ENCODE data around the gene RPL7L1. TPM values are rescaled to one million over a fixed set of nuclear protein-coding genes. Genes with fewer than 3 reads are reported as not detected.
"Not testable (repeated sequence)": the region's sequence is repeated elsewhere in the genome, so short reads cannot be mapped to it uniquely, and the experiment has no call there.

RPL7L1 gene
- total RNA-seq, 2 experiments from 2014 or later: 71.4 to 74.2 TPM

DNA sequence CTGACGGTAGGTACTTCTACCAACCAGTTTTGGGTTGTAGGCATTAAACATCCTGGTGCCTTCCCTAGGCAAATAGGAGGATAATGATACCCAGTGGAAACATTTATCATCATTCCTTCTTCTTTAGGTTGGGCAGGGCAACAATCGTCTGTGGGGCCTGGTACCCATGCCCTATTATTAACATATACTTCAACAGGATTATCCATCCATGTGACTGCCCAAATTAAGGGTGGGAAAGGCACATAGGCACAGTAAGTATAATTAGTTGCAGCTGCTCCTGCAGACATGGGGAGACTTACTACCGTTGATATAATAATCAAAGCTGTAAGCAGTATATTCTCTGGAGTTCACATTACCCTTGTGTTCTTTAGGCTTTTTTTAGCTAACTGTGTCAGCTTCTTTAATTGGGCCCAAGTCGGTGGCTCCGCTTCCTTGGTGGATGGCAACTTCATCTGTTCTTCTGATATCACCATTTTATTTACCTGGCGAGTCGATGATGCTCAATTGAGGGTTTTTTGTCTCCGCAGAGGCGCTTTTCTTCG is 16.8 kb downstream of the RPL7L1 start:
- H3K4me3 Mint-ChIP-seq: no peak overlapping the region
- H3K4me1 Mint-ChIP-seq: peaks cover 4% of the 10 kb centered on the region
- H3K27ac Mint-ChIP-seq: no peak overlapping the region
- H3K27me3 Mint-ChIP-seq: peaks cover 2% of the 10 kb centered on the region
- H3K9me3 Mint-ChIP-seq: no peaks in the 10 kb centered on the region
- CTCF ChIA-PET: interaction anchor here (1.3 kb wide), 1 partner anchor 224 kb away, joined by 3 read pairs; no protein-coding TSS in a partner anchor
- no peaks in the 10 kb centered on the region for H3K36me3 Mint-ChIP-seq (ENCODE audit: low read depth)
- POLR2A ChIA-PET: interaction anchor here (1.5 kb wide), 1 partner anchor 33 kb away, joined by 3 read pairs; the partner anchor contains the start of gene CNPY3
- DNase-seq: no peak

DNA sequence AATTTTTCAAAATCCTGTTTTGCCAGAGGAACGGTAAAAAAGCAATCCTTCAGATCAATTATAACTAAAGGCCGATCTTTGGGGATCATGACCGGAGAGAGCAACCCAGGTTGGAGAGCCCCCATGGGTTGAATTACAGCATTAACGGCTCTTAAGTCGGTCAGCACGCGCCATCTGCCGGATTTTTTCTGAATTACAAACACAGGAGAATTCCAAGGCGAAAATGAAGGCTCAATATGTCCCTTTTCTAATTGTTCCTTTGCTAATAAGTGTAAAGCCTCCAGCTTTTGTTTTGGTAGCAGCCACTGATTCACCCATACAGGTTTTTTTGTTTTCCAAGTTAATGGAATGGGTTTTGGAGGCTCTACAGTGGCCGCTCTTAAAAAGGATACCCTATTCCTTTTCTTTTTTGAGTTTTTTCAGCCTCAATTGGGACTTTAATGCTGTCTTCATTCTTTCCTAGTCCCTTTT is 19.5 kb downstream of the RPL7L1 start:
- no peaks in the 10 kb centered on the region for H3K9me3 Mint-ChIP-seq
- peaks cover 2% of the 10 kb centered on the region for H3K27me3 Mint-ChIP-seq
- H3K4me3 Mint-ChIP-seq: no peak overlapping the region
- CTCF ChIA-PET: interaction anchor here (1.1 to 1.4 kb wide), 3 partner anchors 150 to 236 kb away, joined by 3 to 5 read pairs (median 4); partner anchors contain the start of gene TBCC
- H3K4me1 Mint-ChIP-seq: peaks cover 13% of the 10 kb centered on the region
- DNase-seq: peak; percentile 70
- H3K27ac Mint-ChIP-seq: no peak overlapping the region
- H3K36me3 Mint-ChIP-seq (ENCODE audit: low read depth): no peaks in the 10 kb centered on the region
- POLR2A ChIA-PET: no interaction called here

DNA sequence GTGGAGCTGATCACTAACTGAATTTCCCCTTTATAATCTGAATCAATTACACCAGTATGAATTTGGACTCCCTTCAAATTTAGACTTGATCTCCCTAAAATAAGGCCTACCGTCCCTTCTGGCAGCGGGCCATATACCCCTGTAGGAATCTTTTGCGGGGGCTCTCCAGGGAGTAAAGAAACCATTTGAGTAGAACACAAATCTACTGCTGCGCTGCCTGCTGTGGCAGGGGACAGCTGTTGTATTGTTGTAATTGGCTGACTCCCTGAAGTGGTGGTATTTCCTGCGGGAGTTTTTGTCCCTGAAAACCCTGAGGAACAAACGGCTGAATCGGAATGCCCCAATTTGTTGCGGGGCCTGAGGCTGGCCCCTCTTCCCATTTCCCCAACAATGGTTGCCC is 20.5 kb downstream of the RPL7L1 start:
- no peak overlapping the region for H3K4me3 Mint-ChIP-seq
- no peak for DNase-seq
- no peak overlapping the region for H3K27ac Mint-ChIP-seq
- H3K36me3 Mint-ChIP-seq (ENCODE audit: low read depth): no peaks in the 10 kb centered on the region
- ChIA-PET POLR2A (interaction anchor here (0.9 kb wide), 1 partner anchor 9 kb away, joined by 5 read pairs; a partner anchor contains a TSS), CTCF (interaction anchor here (1.1 to 2.3 kb wide), 5 partner anchors 8 to 243 kb away, joined by 3 to 13 read pairs (median 6); a partner anchor contains a TSS)
- H3K9me3 Mint-ChIP-seq: no peaks in the 10 kb centered on the region
- peaks cover 13% of the 10 kb centered on the region for H3K4me1 Mint-ChIP-seq
- H3K27me3 Mint-ChIP-seq: peaks cover 2% of the 10 kb centered on the region

DNA sequence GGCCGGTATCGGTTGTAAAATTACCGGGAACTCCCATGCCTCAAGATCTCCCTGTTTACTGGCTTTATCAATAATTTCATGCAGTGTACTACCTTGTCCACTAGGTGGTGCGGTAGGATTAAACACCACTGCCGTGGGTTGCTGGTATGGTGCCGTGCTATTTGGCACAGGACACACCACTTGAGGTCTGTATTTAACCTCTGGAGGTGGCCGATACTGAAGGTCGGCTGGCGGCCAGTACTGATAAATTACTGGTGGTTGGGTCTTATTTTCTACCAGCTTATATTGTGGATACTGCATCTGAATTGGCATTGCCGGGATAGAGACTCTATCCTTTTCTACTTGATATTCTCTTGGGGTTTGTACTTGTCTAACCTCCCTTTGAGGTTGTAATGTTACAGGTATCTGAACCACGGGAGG is 22.1 kb downstream of the RPL7L1 start:
- no peak overlapping the region for H3K4me3 Mint-ChIP-seq
- no peaks in the 10 kb centered on the region for H3K9me3 Mint-ChIP-seq
- POLR2A ChIA-PET: no interaction called here
- no peaks in the 10 kb centered on the region for H3K36me3 Mint-ChIP-seq (ENCODE audit: low read depth)
- CTCF ChIA-PET: interaction anchor here (0.6 to 2.3 kb wide), 12 partner anchors 10 to 354 kb away, joined by 3 to 13 read pairs (median 4); partner anchors contain the start of gene CUL7
- H3K4me1 Mint-ChIP-seq: peaks cover 13% of the 10 kb centered on the region
- H3K27ac Mint-ChIP-seq: no peak overlapping the region
- peaks cover 2% of the 10 kb centered on the region for H3K27me3 Mint-ChIP-seq
- DNase-seq: peak; percentile 74

DNA sequence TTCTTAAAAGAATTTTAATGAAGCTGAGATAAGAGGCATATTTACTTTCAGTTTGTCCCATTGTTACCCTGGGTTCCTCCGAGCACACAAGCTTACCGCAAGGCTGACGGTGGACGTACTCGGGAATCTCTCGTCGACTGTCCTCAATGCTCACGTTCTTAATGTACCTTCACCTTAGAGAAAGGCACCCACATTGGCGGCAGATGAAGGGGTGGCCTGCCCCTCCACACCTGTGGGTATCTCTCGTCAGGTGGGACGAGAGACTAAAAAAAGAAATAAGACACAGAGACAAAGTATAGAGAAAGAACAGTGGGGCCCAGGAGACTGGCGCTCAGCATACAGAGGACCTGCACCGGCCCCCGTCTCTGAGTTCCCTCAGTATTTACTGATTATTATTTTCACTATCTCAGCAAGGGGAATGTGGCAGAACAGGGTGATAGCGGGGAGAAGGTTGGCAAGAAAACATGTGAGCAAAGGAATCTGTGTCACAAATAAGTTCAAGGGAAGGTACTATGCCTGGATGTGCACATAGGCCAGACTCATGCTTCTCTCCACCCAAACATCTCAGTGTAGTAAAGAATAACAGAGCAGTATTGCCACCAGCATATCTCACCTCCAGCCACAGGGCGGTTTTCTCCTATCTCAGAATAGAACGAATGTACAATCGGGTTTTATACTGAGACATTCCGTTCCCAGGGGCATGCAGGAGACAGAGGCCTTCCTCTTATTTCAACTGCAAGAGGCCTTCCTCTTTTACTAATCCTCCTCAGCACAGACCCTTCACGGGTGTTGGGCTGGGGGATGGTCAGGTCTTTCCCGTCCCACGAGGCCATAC is 23.2 kb downstream of the RPL7L1 start:
- H3K27ac Mint-ChIP-seq; DNase-seq; H3K9me3 Mint-ChIP-seq; H3K4me3 Mint-ChIP-seq; POLR2A ChIA-PET; H3K27me3 Mint-ChIP-seq; H3K36me3 Mint-ChIP-seq (ENCODE audit: low read depth): not testable (repeated sequence)
- peaks cover 13% of the 10 kb centered on the region for H3K4me1 Mint-ChIP-seq
- CTCF ChIA-PET: interaction anchor here (0.6 to 2.3 kb wide), 5 partner anchors 11 to 355 kb away, joined by 3 to 12 read pairs (median 3); partner anchors contain the start of gene CUL7

DNA sequence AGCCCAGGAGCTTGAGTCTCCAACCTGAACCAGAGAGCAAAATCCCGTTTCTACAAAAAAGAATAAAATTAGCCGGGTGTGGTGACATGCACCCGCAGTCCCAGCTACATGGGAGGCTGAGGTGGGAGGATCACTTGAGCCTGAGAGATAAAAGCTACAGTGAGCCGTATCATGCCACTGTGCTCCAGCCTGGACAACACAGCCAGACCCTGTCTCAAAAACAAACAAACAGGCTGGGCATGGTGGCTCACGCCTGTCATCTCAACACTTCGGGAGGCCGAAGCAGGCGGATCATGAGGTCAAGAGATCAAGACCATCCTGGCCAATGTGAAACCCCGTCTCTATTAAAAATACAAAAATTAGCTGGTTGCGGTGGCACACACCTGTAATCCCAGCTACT is 25.1 kb downstream of the RPL7L1 start:
- peaks cover 10% of the 10 kb centered on the region for H3K4me1 Mint-ChIP-seq
- no peaks in the 10 kb centered on the region for H3K36me3 Mint-ChIP-seq (ENCODE audit: low read depth)
- no peak for DNase-seq
- H3K4me3 Mint-ChIP-seq: no peak overlapping the region
- ChIA-PET POLR2A (no interaction called here), CTCF (interaction anchor here (0.7 to 0.9 kb wide), 2 partner anchors 239 to 292 kb away, joined by 3 to 9 read pairs; no protein-coding TSS in a partner anchor)
- peaks cover 2% of the 10 kb centered on the region for H3K27me3 Mint-ChIP-seq
- no peaks in the 10 kb centered on the region for H3K9me3 Mint-ChIP-seq
- H3K27ac Mint-ChIP-seq: no peak overlapping the region

DNA sequence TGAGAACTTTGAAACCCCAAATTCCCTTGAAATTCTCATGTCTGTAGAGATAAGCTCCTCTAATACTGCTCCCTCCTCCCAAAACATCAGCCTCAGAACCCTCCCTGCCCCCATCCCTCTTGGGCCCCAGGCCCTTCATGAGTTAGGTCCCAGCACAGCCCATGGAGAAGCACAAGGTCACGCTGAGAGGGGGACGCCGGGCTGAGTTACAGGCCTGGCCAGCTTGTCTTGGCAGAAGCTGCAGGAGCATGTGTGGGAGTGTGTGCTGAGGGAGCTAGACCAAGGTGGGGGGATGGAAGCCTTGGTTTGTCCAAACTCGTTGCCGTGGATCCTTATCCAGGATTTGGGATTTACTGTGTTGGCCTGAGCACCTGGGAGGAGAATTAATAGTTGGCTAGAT is 27.9 kb downstream of the RPL7L1 start:
- Mint-ChIP-seq H3K4me3 (no peak overlapping the region), H3K27me3 (peaks cover 5% of the 10 kb centered on the region), H3K9me3 (no peaks in the 10 kb centered on the region), H3K4me1 (peaks cover 2% of the 10 kb centered on the region), H3K36me3 (ENCODE audit: low read depth) (no peaks in the 10 kb centered on the region), H3K27ac (no peak overlapping the region)
- CTCF ChIA-PET: interaction anchor here (1.7 kb wide), 1 partner anchor 236 kb away, joined by 11 read pairs; no protein-coding TSS in a partner anchor
- DNase-seq: no peak
- POLR2A ChIA-PET: no interaction called here

DNA sequence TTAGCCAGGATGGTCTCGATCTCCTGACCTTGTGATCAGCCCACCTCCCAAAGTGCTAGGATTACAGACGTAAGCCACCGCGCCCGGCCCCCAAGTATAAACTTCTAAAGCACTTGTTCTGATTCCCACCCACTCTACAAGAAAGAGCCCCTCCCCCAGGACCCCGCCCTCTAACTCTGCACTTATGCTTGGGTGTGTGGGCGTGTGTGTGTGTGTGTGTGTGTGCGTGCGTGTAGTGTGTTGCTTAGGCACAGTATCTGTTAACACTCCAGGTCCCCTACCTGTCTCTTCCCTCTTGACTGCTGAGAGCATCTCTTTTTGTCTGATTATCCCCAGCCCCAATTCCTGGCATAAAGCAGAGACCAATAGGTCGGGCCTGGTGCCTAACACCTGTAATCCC is 30.4 kb downstream of the RPL7L1 start:
- no peaks in the 10 kb centered on the region for H3K36me3 Mint-ChIP-seq (ENCODE audit: low read depth)
- H3K4me3 Mint-ChIP-seq: no peak overlapping the region
- peaks cover 2% of the 10 kb centered on the region for H3K4me1 Mint-ChIP-seq
- DNase-seq: no peak
- ChIA-PET CTCF (interaction anchor here (0.6 to 1.4 kb wide), 3 partner anchors 19 to 250 kb away, joined by 3 read pairs; partner anchors contain the start of gene RRP36), POLR2A (no interaction called here)
- H3K27me3 Mint-ChIP-seq: peaks cover 10% of the 10 kb centered on the region
- H3K9me3 Mint-ChIP-seq: no peaks in the 10 kb centered on the region
- no peak overlapping the region for H3K27ac Mint-ChIP-seq

DNA sequence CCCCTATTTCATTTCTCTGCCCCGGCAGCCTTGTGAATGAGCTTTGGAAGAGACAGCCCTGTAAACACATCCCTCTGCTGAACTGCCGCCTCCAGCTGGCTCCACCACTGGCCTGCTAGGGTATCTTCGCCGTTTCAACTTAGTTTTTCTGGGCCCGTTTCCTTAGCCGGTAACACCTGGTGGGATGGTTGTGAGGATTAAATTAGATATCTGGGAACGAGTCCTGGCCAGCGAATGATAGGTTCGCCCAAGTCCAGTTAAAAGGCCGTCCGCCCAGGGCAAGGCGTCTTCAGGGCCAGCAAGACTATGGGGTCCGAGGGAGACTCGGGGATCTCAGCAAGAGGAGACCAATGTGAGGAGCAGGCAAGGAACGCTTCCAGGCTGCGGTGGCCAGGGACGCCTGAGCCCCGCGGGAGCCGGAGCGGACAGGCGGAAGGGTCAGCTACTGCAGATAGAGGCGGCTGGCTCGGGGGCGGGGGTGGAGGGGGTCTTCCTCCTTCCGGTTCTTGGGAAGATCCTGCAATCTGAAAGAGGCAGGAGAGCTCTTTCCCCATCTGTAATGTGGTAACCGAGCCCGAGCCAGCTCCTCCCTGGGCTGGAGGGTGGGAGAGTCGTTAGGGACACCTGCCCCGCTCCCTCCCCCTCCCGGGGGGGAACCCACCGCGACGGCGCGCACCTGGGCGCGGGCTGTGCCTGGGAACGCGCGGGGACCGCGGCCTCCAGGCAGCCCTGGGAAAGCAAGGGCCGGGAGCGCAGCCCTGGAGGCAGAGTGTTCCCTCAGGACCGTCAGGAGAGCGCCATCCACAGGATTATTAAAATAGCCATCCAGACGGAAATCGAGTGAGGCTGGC is 32.0 kb downstream of the RPL7L1 start:
- ChIA-PET CTCF (interaction anchor here (1.3 to 1.4 kb wide), 2 partner anchors 17 to 232 kb away, joined by 3 to 4 read pairs; no protein-coding TSS in a partner anchor), POLR2A (no interaction called here)
- Mint-ChIP-seq H3K27me3 (peaks cover 15% of the 10 kb centered on the region), H3K36me3 (ENCODE audit: low read depth) (no peaks in the 10 kb centered on the region), H3K27ac (no peak overlapping the region), H3K4me1 (peaks cover 2% of the 10 kb centered on the region), H3K4me3 (no peak overlapping the region), H3K9me3 (no peaks in the 10 kb centered on the region)
- no peak for DNase-seq

DNA sequence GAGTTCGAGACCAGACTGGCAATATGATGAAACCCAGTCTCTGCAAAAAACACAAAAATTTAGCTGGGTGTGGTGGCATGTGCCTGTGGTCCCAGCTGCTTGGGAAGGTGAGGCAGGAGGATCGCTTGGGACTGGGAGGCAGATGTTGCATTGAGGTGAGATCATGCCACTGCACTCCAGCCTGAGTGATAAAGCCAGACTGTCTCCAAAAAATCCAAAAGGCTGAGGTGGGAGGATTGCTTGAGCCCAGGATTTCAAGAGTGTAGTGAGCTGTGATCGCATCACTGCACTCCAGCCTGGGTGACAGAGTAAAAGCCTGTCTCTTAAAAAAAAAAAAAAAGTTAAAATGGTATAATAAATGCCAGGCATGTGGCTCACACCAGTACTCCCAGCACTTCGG is 35.1 kb downstream of the RPL7L1 start:
- peaks cover 2% of the 10 kb centered on the region for H3K4me1 Mint-ChIP-seq
- H3K4me3 Mint-ChIP-seq: no peak overlapping the region
- no peak overlapping the region for H3K27ac Mint-ChIP-seq
- H3K36me3 Mint-ChIP-seq (ENCODE audit: low read depth): no peaks in the 10 kb centered on the region
- DNase-seq: no peak
- ChIA-PET POLR2A (interaction anchor here (3.6 kb wide), 1 partner anchor 15 kb away, joined by 11 read pairs; the partner anchor contains the start of gene CNPY3), CTCF (interaction anchor here (0.7 kb wide), 1 partner anchor 14 kb away, joined by 4 read pairs; no protein-coding TSS in a partner anchor)
- peaks cover 15% of the 10 kb centered on the region for H3K27me3 Mint-ChIP-seq
- H3K9me3 Mint-ChIP-seq: no peaks in the 10 kb centered on the region

DNA sequence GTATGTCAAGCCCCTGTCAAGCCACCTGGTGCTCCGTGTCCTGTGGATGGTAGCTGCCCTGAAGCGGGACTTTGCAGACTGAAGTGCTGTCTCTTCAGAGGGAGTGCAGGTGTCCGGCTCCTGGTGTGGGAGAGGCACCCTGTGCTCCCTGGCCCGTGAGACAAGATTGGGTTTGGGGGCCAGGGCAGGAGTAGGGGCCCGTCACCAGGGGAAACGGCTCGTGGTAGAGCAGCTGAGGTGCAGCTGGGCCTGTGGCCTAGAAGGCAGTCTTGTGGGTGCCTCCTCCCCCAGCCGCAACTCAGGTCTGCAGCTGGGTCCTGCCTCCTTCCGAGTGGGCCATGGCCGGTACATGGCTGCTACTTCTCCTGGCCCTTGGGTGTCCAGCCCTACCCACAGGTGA is 36.3 kb downstream of the RPL7L1 start, which contains the start of gene PTCRA:
PTCRA (plus strand) TSS at position 322 of the 400 bp plus-strand sequence; CDS start at position 339, 17 bp downstream.
- ChIA-PET POLR2A (interaction anchor here (3.6 kb wide), 1 partner anchor 14 kb away, joined by 11 read pairs; the partner anchor contains the start of gene CNPY3), CTCF (interaction anchor here (0.7 kb wide), 1 partner anchor 98 kb away, joined by 3 read pairs; no protein-coding TSS in a partner anchor)
- DNase-seq: no peak
- H3K9me3 Mint-ChIP-seq: no peaks in the 10 kb centered on the region
- peaks cover 15% of the 10 kb centered on the region for H3K27me3 Mint-ChIP-seq
- H3K4me3 Mint-ChIP-seq: no peak within 1 kb of the TSS
- no peaks in the 10 kb centered on the region for H3K36me3 Mint-ChIP-seq (ENCODE audit: low read depth)
- H3K27ac Mint-ChIP-seq: no peak within 1 kb of the TSS
- H3K4me1 Mint-ChIP-seq: peaks cover 2% of the 10 kb centered on the region

DNA sequence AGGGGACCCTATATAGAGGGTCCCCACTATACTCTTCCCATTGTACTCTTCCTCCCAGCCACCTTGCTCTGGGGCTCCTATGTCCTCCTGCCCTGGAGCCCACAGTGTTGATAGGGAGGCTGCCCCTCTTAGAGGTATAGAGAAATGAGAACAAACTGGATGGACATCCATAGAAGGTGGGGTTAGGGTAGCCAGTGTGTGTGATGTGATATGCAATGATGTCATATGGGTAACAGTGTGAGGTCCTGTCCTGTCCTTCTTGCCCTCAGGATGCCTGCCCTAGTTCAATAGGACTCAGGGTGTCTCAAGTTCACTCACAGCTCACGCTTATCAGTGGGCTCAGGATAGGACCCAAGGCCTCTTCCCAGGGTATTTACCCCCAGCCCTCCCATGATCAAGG is 36.9 kb downstream of the RPL7L1 start:
- Mint-ChIP-seq H3K36me3 (ENCODE audit: low read depth) (no peaks in the 10 kb centered on the region), H3K27ac (no peak overlapping the region), H3K27me3 (peaks cover 12% of the 10 kb centered on the region), H3K4me1 (peaks cover under 1% of the 10 kb centered on the region), H3K4me3 (no peak overlapping the region), H3K9me3 (no peaks in the 10 kb centered on the region)
- POLR2A ChIA-PET: interaction anchor here (3.6 kb wide), 1 partner anchor 13 kb away, joined by 11 read pairs; the partner anchor contains the start of gene CNPY3
- DNase-seq: no peak
- CTCF ChIA-PET: interaction anchor here (1.2 kb wide), 1 partner anchor 13 kb away, joined by 3 read pairs; the partner anchor contains the start of gene CNPY3
